ENCODE measurements around the gene SMIM7. TPM values are rescaled to one million over a fixed set of nuclear protein-coding genes. Genes with fewer than 3 reads are reported as not detected.
A peak's percentile ranks its signal among the peaks of the same experiment; 100 is the strongest.

SMIM7 gene
- total and polyA plus RNA-seq, 4 donors, result 46.9 to 114 (median 81.7) TPM

- Histone ChIP-seq H3K4me1 (ENCODE audit: control insufficient read depth in 1 of 2, insufficient read depth in 2 of 2, low read length in 2 of 2) (no peaks in the 10 kb centered on the region), H3K36me3 (ENCODE audit: control insufficient read depth in 1 of 2, insufficient read depth in 2 of 2, low read length in 1 of 2) (no peaks in the 10 kb centered on the region), H3K27me3 (ENCODE audit: control insufficient read depth in 1 of 2, insufficient read depth in 2 of 2, low read length in 1 of 2) (no peaks in the 10 kb centered on the region), H3K9me3 (ENCODE audit: control insufficient read depth, low read length) (no peaks in the 10 kb centered on the region), H3K4me3 (ENCODE audit: low read length in 2 of 2) (no peak overlapping the region), H3K27ac (ENCODE audit: low read depth in 1 of 2, low read length in 2 of 2) (no peak overlapping the region)
- DNase-seq (no peak), ATAC-seq (ENCODE audit: low FRiP score) (no peak)
- 61 to 67% methylated on average over 3 of the region's 3 CpGs for WGBS, 2 donors
- intact Hi-C loops (cut with DNase I), result no loop called here
Observed at GRCh38 chr19:16612636-16613035, 47.3 kb downstream of the SMIM7 start.

GRCh38 chr19:16611121-16611520 is 48.8 kb downstream of the SMIM7 start:
- DNase-seq (no peak), ATAC-seq (ENCODE audit: low FRiP score) (no peak)
- no peaks in the 10 kb centered on the region for H3K36me3 ChIP-seq (ENCODE audit: control insufficient read depth in 1 of 2, insufficient read depth in 2 of 2, low read length in 1 of 2)
- H3K27me3 ChIP-seq (ENCODE audit: control insufficient read depth in 1 of 2, insufficient read depth in 2 of 2, low read length in 1 of 2), result no peaks in the 10 kb centered on the region
- intact Hi-C loops (cut with DNase I), result no loop called here
- H3K4me3 ChIP-seq (ENCODE audit: low read length in 2 of 2), result no peak overlapping the region
- H3K9me3 ChIP-seq (ENCODE audit: control insufficient read depth, low read length), result no peaks in the 10 kb centered on the region
- WGBS, 2 donors, result 92 to 94% methylated on average over 6 of the region's 6 CpGs
- no peak overlapping the region for H3K27ac ChIP-seq (ENCODE audit: low read depth in 1 of 2, low read length in 2 of 2)
- no peaks in the 10 kb centered on the region for H3K4me1 ChIP-seq (ENCODE audit: control insufficient read depth in 1 of 2, insufficient read depth in 2 of 2, low read length in 2 of 2)

GRCh38 chr19:16609511-16610200 is 50.3 kb downstream of the SMIM7 start:
- intact Hi-C loops (cut with DNase I), result no loop called here
- WGBS, 2 donors, result 71 to 81% methylated on average over 5 of the region's 5 CpGs
- no peaks in the 10 kb centered on the region for H3K4me1 ChIP-seq (ENCODE audit: control insufficient read depth in 1 of 2, insufficient read depth in 2 of 2, low read length in 2 of 2)

GRCh38 chr19:16608290-16608739 is 51.6 kb downstream of the SMIM7 start:
- intact Hi-C loops (cut with DNase I), result no loop called here
- ATAC-seq (ENCODE audit: low FRiP score), result peak; percentile 68
- DNase-seq, result no peak
- H3K9me3 ChIP-seq (ENCODE audit: control insufficient read depth, low read length), result no peaks in the 10 kb centered on the region
- no peaks in the 10 kb centered on the region for H3K36me3 ChIP-seq (ENCODE audit: control insufficient read depth in 1 of 2, insufficient read depth in 2 of 2, low read length in 1 of 2)
- WGBS, 2 donors, result 81 to 87% methylated on average over 1 of the region's 1 CpG
- H3K27ac ChIP-seq (ENCODE audit: low read depth in 1 of 2, low read length in 2 of 2), result no peak overlapping the region
- no peaks in the 10 kb centered on the region for H3K27me3 ChIP-seq (ENCODE audit: control insufficient read depth in 1 of 2, insufficient read depth in 2 of 2, low read length in 1 of 2)
- H3K4me3 ChIP-seq (ENCODE audit: low read length in 2 of 2), result no peak overlapping the region
- no peaks in the 10 kb centered on the region for H3K4me1 ChIP-seq (ENCODE audit: control insufficient read depth in 1 of 2, insufficient read depth in 2 of 2, low read length in 2 of 2)

More at GRCh38 chr19:16609511-16610200, 50.3 kb downstream of the SMIM7 start:
- H3K9me3 ChIP-seq (ENCODE audit: control insufficient read depth, low read length), result no peaks in the 10 kb centered on the region
- no peaks in the 10 kb centered on the region for H3K36me3 ChIP-seq (ENCODE audit: control insufficient read depth in 1 of 2, insufficient read depth in 2 of 2, low read length in 1 of 2)
- DNase-seq (no peak), ATAC-seq (ENCODE audit: low FRiP score) (no peak)
- H3K4me3 ChIP-seq (ENCODE audit: low read length in 2 of 2), result no peak overlapping the region
- no peak overlapping the region for H3K27ac ChIP-seq (ENCODE audit: low read depth in 1 of 2, low read length in 2 of 2)
- no peaks in the 10 kb centered on the region for H3K27me3 ChIP-seq (ENCODE audit: control insufficient read depth in 1 of 2, insufficient read depth in 2 of 2, low read length in 1 of 2)

- 81 to 87% methylated on average over 12 of the region's 12 CpGs for whole genome bisulfite sequencing, 2 donors
Observed at GRCh38 chr19:16607819-16608218, 52.1 kb downstream of the SMIM7 start.

GRCh38 chr19:16605553-16605994 is 54.4 kb downstream of the SMIM7 start:
- Histone ChIP-seq H3K27me3 (ENCODE audit: control insufficient read depth in 1 of 2, insufficient read depth in 2 of 2, low read length in 1 of 2) (no peaks in the 10 kb centered on the region), H3K36me3 (ENCODE audit: control insufficient read depth in 1 of 2, insufficient read depth in 2 of 2, low read length in 1 of 2) (no peaks in the 10 kb centered on the region), H3K4me3 (ENCODE audit: low read length in 2 of 2) (no peak overlapping the region), H3K4me1 (ENCODE audit: control insufficient read depth in 1 of 2, insufficient read depth in 2 of 2, low read length in 2 of 2) (no peaks in the 10 kb centered on the region), H3K27ac (ENCODE audit: low read depth in 1 of 2, low read length in 2 of 2) (no peak overlapping the region), H3K9me3 (ENCODE audit: control insufficient read depth, low read length) (no peaks in the 10 kb centered on the region)
- DNase-seq, result no peak
- no peak for ATAC-seq (ENCODE audit: low FRiP score)
- intact Hi-C loops (cut with DNase I), result no loop called here
- WGBS, 2 donors, result 55 to 60% methylated on average over 8 of the region's 8 CpGs

More at GRCh38 chr19:16607819-16608218, 52.1 kb downstream of the SMIM7 start:
- no peak for ATAC-seq (ENCODE audit: low FRiP score)
- no peaks in the 10 kb centered on the region for H3K4me1 ChIP-seq (ENCODE audit: control insufficient read depth in 1 of 2, insufficient read depth in 2 of 2, low read length in 2 of 2)
- H3K27ac ChIP-seq (ENCODE audit: low read depth in 1 of 2, low read length in 2 of 2), result peak overlapping the region in 1 of 2 donors; percentile 26
- no peaks in the 10 kb centered on the region for H3K27me3 ChIP-seq (ENCODE audit: control insufficient read depth in 1 of 2, insufficient read depth in 2 of 2, low read length in 1 of 2)
- DNase-seq, result no peak
- H3K4me3 ChIP-seq (ENCODE audit: low read length in 2 of 2), result no peak overlapping the region
- H3K36me3 ChIP-seq (ENCODE audit: control insufficient read depth in 1 of 2, insufficient read depth in 2 of 2, low read length in 1 of 2), result no peaks in the 10 kb centered on the region
- H3K9me3 ChIP-seq (ENCODE audit: control insufficient read depth, low read length), result no peaks in the 10 kb centered on the region
- intact Hi-C loops (cut with DNase I), result no loop called here

- DNase-seq, result no peak
- 92 to 95% methylated on average over 3 of the region's 3 CpGs for WGBS, 2 donors
- H3K4me1 ChIP-seq (ENCODE audit: control insufficient read depth in 1 of 2, insufficient read depth in 2 of 2, low read length in 2 of 2), result no peaks in the 10 kb centered on the region
- no peak for ATAC-seq (ENCODE audit: low FRiP score)
- no peaks in the 10 kb centered on the region for H3K36me3 ChIP-seq (ENCODE audit: control insufficient read depth in 1 of 2, insufficient read depth in 2 of 2, low read length in 1 of 2)
- no peaks in the 10 kb centered on the region for H3K27me3 ChIP-seq (ENCODE audit: control insufficient read depth in 1 of 2, insufficient read depth in 2 of 2, low read length in 1 of 2)
- intact Hi-C loops (cut with DNase I), result no loop called here
- H3K9me3 ChIP-seq (ENCODE audit: control insufficient read depth, low read length), result no peaks in the 10 kb centered on the region
- no peak overlapping the region for H3K27ac ChIP-seq (ENCODE audit: low read depth in 1 of 2, low read length in 2 of 2)
- H3K4me3 ChIP-seq (ENCODE audit: low read length in 2 of 2), result no peak overlapping the region
Observed at GRCh38 chr19:16605115-16605514, 54.8 kb downstream of the SMIM7 start.

GRCh38 chr19:16604615-16605014 is 55.3 kb downstream of the SMIM7 start:
- H3K27me3 ChIP-seq (ENCODE audit: control insufficient read depth in 1 of 2, insufficient read depth in 2 of 2, low read length in 1 of 2), result no peaks in the 10 kb centered on the region
- no peaks in the 10 kb centered on the region for H3K9me3 ChIP-seq (ENCODE audit: control insufficient read depth, low read length)
- H3K4me3 ChIP-seq (ENCODE audit: low read length in 2 of 2), result no peak overlapping the region
- DNase-seq (no peak), ATAC-seq (ENCODE audit: low FRiP score) (no peak)
- H3K36me3 ChIP-seq (ENCODE audit: control insufficient read depth in 1 of 2, insufficient read depth in 2 of 2, low read length in 1 of 2), result no peaks in the 10 kb centered on the region
- no peak overlapping the region for H3K27ac ChIP-seq (ENCODE audit: low read depth in 1 of 2, low read length in 2 of 2)
- intact Hi-C loops (cut with DNase I), result no loop called here
- H3K4me1 ChIP-seq (ENCODE audit: control insufficient read depth in 1 of 2, insufficient read depth in 2 of 2, low read length in 2 of 2), result no peaks in the 10 kb centered on the region
- WGBS, 2 donors, result 89 to 93% methylated on average over 6 of the region's 6 CpGs

- no peak overlapping the region for H3K27ac ChIP-seq (ENCODE audit: low read depth in 1 of 2, low read length in 2 of 2)
- no peaks in the 10 kb centered on the region for H3K36me3 ChIP-seq (ENCODE audit: control insufficient read depth in 1 of 2, insufficient read depth in 2 of 2, low read length in 1 of 2)
- H3K4me1 ChIP-seq (ENCODE audit: control insufficient read depth in 1 of 2, insufficient read depth in 2 of 2, low read length in 2 of 2), result no peaks in the 10 kb centered on the region
- no peak overlapping the region for H3K4me3 ChIP-seq (ENCODE audit: low read length in 2 of 2)
- 2 to 10% methylated on average over 3 of the region's 3 CpGs for WGBS, 2 donors
- intact Hi-C loops (cut with DNase I), result no loop called here
- H3K9me3 ChIP-seq (ENCODE audit: control insufficient read depth, low read length), result no peaks in the 10 kb centered on the region
- ATAC-seq (ENCODE audit: low FRiP score) (no peak), DNase-seq (peak in 1 of 2 donors; percentile 32)
- no peaks in the 10 kb centered on the region for H3K27me3 ChIP-seq (ENCODE audit: control insufficient read depth in 1 of 2, insufficient read depth in 2 of 2, low read length in 1 of 2)
Observed at GRCh38 chr19:16603090-16603489, 56.9 kb downstream of the SMIM7 start.
